NCI-H2107 treated with DMSO at 0.1 percent for 48 hours (cell line): ENCODE measurements around the gene SUSD3.

Source experiments
- DNase-seq: peaks from one replicate; lab custom pipeline; 2025; ENCODE audit not compliant: unreplicated experiment; lab: John Stamatoyannopoulos, UW

The SUSD3 gene

DNA sequence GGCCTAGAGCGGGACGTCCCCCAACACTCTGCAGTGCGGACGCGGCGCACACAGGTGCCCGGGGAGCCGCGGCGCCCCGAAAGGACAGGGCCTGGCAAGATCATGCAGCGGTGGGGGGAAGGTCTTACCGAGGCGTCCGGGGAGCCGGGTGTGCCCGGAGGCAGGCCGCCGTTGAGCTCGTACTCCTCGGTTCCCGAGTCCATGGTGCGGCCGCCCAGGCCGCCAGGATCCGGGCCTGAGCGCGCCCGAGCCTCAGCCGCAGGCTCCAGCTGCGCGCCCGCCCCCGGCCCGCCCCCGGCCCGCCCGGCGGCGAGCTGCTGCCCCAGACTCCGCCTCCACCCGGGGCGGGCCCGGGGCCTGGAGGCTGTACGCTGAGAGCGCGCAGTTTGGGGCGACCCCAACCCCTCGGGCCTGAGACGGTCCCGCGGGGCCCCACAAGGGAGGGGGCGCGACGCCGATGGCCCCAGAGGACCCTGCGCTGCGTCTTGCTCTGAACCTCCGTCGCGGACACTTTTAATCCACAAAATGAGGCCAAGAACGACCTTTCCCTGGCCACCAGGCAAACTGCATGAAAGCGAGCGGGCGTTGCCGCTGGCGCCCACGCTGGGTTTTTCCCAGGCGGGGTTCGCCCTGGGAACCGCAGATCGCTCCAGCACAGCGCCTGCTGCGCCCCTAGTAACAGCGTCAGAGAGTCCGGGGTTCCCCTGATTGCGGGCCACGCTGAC, 75.7 kb downstream of the SUSD3 start, which contains the start of gene NINJ1:
Gene NINJ1 (minus strand): TSS at position 237 of the 725 bp plus-strand sequence. CDS start 34 bp downstream, at position 203.
- DNase-seq: no peak
